GM19463 (cell line): ENCODE measurements around the gene CCSER2.
"Not testable (repeated sequence)": the region's sequence is repeated elsewhere in the genome, so short reads cannot be mapped to it uniquely, and the experiment has no call there.

Experiments
- ATAC-seq: cut with Tn5 transposase; IDR thresholded peaks from one replicate; pipeline ENCODE4 v1.9.1; 2021; ENCODE audit warnings: mild to moderate bottlenecking, moderate library complexity; ENCODE audit not compliant: unreplicated experiment

Gene CCSER2

GRCh38 chr10:84328418-84329195, at the start of gene CCSER2:
TSS of gene CCSER2 (plus strand) at chr10:84328589. CDS start at chr10:84371053, 42,464 bp downstream.
- ATAC-seq, result peak; percentile 48

GRCh38 chr10:84279876-84280475, 48.4 kb upstream of the CCSER2 start:
- not testable (repeated sequence) for ATAC-seq

- ATAC-seq, result no peak
These were observed 41.7 kb upstream of the CCSER2 start for GRCh38 chr10:84286695-84287094.

GRCh38 chr10:84288151-84288550, 40.2 kb upstream of the CCSER2 start:
- no peak for ATAC-seq

GRCh38 chr10:84289521-84290200, 38.7 kb upstream of the CCSER2 start:
- ATAC-seq, result no peak

- no peak for ATAC-seq
These were observed 38.2 kb upstream of the CCSER2 start for GRCh38 chr10:84290235-84290634.

- no peak for ATAC-seq
These were observed 37.0 kb upstream of the CCSER2 start for GRCh38 chr10:84291384-84291783.

- ATAC-seq, result peak; percentile 39
These were observed 35.9 kb upstream of the CCSER2 start for GRCh38 chr10:84292502-84292901.

GRCh38 chr10:84293171-84293570, 35.2 kb upstream of the CCSER2 start:
- ATAC-seq, result no peak

- no peak for ATAC-seq
These were observed 34.8 kb upstream of the CCSER2 start for GRCh38 chr10:84293574-84294016.

- peak; percentile 49 for ATAC-seq
These were observed 33.5 kb upstream of the CCSER2 start for GRCh38 chr10:84294766-84295447.

- ATAC-seq, result no peak
These were observed 32.1 kb upstream of the CCSER2 start for GRCh38 chr10:84296091-84296981.

- no peak for ATAC-seq
These were observed 30.3 kb upstream of the CCSER2 start for GRCh38 chr10:84298057-84298456.

- no peak for ATAC-seq
These were observed 26.2 kb upstream of the CCSER2 start for GRCh38 chr10:84302223-84302622.

- no peak for ATAC-seq
These were observed 21.5 kb upstream of the CCSER2 start for GRCh38 chr10:84306751-84307384.

- no peak for ATAC-seq
These were observed 20.4 kb upstream of the CCSER2 start for GRCh38 chr10:84308021-84308420.

- peak; percentile 60 for ATAC-seq
These were observed 19.7 kb upstream of the CCSER2 start for GRCh38 chr10:84308481-84309304.

GRCh38 chr10:84310470-84310869, 17.9 kb upstream of the CCSER2 start:
- ATAC-seq, result no peak

GRCh38 chr10:84311576-84311975, 16.8 kb upstream of the CCSER2 start:
- ATAC-seq, result no peak
